Tibial nerve (tissue), 3 donors: Measurements from ENCODE around the gene RAD9A.

Experiments
- CTCF ChIP-seq, 5 experiments: fragments of 200-600 bp in 3 of 5; fragments of 450-650 bp in 2 of 5; sonication (generic) in 3 of 5; IDR thresholded peaks; one replicate each; pipeline ENCODE4 v1.5.1; 2016 to 2019; ENCODE audit warnings: antibody characterized with exemption in 5 of 5, mild to moderate bottlenecking in 3 of 5, moderate library complexity in 2 of 5
- POLR2A ChIP-seq, 2 donors: fragments of 450-650 bp; IDR thresholded peaks; one replicate each; pipeline ENCODE4 v1.6.1; 2017; ENCODE audit warnings: antibody characterized with exemption in 2 of 2, mild to moderate bottlenecking in 2 of 2, moderate library complexity in 2 of 2

- TF ChIP-seq POLR2A (IDR thresholded peaks at IDR 0.05) (no peak), CTCF (IDR thresholded peaks at IDR 0.05) (no peak)
These were observed 25.6 kb downstream of the RAD9A start for GRCh38 chr11:67417425-67417824.
